Liver (tissue), 9 donors: ENCODE measurements around the gene CDC40. TPM values are rescaled to one million over a fixed set of nuclear protein-coding genes. Genes with fewer than 3 reads are reported as not detected.

Source experiments
- DNase-seq: peaks from one replicate; pipeline ENCODE4 v3.0.0-alpha.2; 2017; ENCODE audit warnings: low spot score
- H3K27ac ChIP-seq, 2 donors: one replicate each; pipeline ENCODE4 v1.7.0; 2013; ENCODE audit warnings: inconsistent platforms in 2 of 2, low read length in 2 of 2, control low read depth in 1 of 2, low read depth in 1 of 2, mild to moderate bottlenecking in 1 of 2
- H3K27me3 ChIP-seq, 4 donors: one replicate each; pipeline versions ENCODE4 v1.6.1 to v1.7.0; 2013; ENCODE audit warnings: low read length in 3 of 4, inconsistent platforms in 1 of 4, mild to moderate bottlenecking in 1 of 4, moderate library complexity in 1 of 4; ENCODE audit not compliant: control insufficient read depth in 4 of 4, insufficient read depth in 4 of 4
- H3K36me3 ChIP-seq, 4 donors: one replicate each; pipeline versions ENCODE4 v1.6.1 to v1.7.0; 2013; ENCODE audit warnings: low read length in 3 of 4, mild to moderate bottlenecking in 3 of 4, low read depth in 1 of 4, moderate library complexity in 1 of 4; ENCODE audit not compliant: control insufficient read depth in 4 of 4, insufficient read depth in 3 of 4
- H3K4me1 ChIP-seq, 4 donors: one replicate each; pipeline versions ENCODE4 v1.6.1 to v1.7.0; 2013; ENCODE audit warnings: low read length in 3 of 4, mild to moderate bottlenecking in 3 of 4, moderate library complexity in 1 of 4; ENCODE audit not compliant: control insufficient read depth in 4 of 4, insufficient read depth in 4 of 4
- H3K4me3 ChIP-seq, 3 donors: one replicate each; pipeline versions ENCODE4 v1.6.1 to v1.7.0; 2013; ENCODE audit warnings: low read length in 3 of 3, control low read depth in 1 of 3, low read depth in 1 of 3, mild to moderate bottlenecking in 1 of 3
- H3K9ac ChIP-seq, 2 donors: one replicate each; pipeline ENCODE4 v1.7.0; 2013; ENCODE audit warnings: low read length in 2 of 2, mild to moderate bottlenecking in 2 of 2, moderate library complexity in 2 of 2, control low read depth in 1 of 2, low read depth in 1 of 2
- H3K9me3 ChIP-seq, 4 donors: one replicate each; pipeline versions ENCODE4 v1.6.1 to v1.7.0; 2013; ENCODE audit warnings: low read length in 3 of 4; ENCODE audit not compliant: control insufficient read depth in 4 of 4
- FOXA1 ChIP-seq: IDR thresholded peaks from 2 replicates; pipeline ENCODE4 v1.6.1; 2016; ENCODE audit warnings: antibody characterized with exemption
- FOXA2 ChIP-seq: IDR thresholded peaks from 2 replicates; pipeline ENCODE4 v1.6.1; 2016; ENCODE audit warnings: antibody characterized with exemption
- GABPA ChIP-seq, 2 donors: IDR thresholded peaks in 1 of 2; conservative IDR thresholded peaks in 1 of 2; 2 replicates each; pipeline ENCODE4 v1.6.1; 2016; ENCODE audit warnings: antibody characterized with exemption in 2 of 2, mild to moderate bottlenecking in 1 of 2, moderate library complexity in 1 of 2
- HNF4A ChIP-seq, 2 donors: conservative IDR thresholded peaks; 2 replicates each; pipeline ENCODE4 v1.6.1; 2016; ENCODE audit warnings: antibody characterized with exemption in 2 of 2, mild to moderate bottlenecking in 2 of 2
- NR2F2 ChIP-seq: IDR thresholded peaks from 2 replicates; pipeline ENCODE4 v1.6.1; 2016; ENCODE audit warnings: antibody characterized with exemption
- RAD21 ChIP-seq, 2 donors: IDR thresholded peaks; 2 replicates each; pipeline ENCODE4 v1.6.1; 2016; ENCODE audit warnings: antibody characterized with exemption in 2 of 2, mild to moderate bottlenecking in 2 of 2
- RXRA ChIP-seq, 2 donors: IDR thresholded peaks; 2 replicates each; pipeline ENCODE4 v1.6.1; 2017 to 2018; ENCODE audit warnings: antibody characterized with exemption in 2 of 2, mild to moderate bottlenecking in 1 of 2
- TAF1 ChIP-seq: conservative IDR thresholded peaks from 2 replicates; pipeline ENCODE4 v1.6.1; 2016; ENCODE audit warnings: antibody characterized with exemption, mild to moderate bottlenecking
- YY1 ChIP-seq: IDR thresholded peaks from 2 replicates; pipeline ENCODE4 v1.6.1; 2016; ENCODE audit warnings: antibody characterized with exemption, mild to moderate bottlenecking
- WGBS: extraction: QIAGEN DNeasy Blood & Tissue Kit; methylation state at CpG from one replicate; pipeline ENCODE4 v1.1.7; 2013; 5-methylcytosine and 5-hydroxymethylcytosine counted together
- polyA plus RNA-seq, 2 donors: library from polyadenylated mRNA; stranded (reverse) in 1 of 2; unstranded in 1 of 2; fragments of 200-250 nt in 1 of 2; fragments of >200 nt in 1 of 2; fragmentation: Nextera tagmentation in 1 of 2; extraction: Ambion mirVana in 1 of 2; gene quantifications; one replicate each; pipeline versions ENCODE4 v1.2.1 to v1.2.3, GENCODE V29; 2013 to 2015
- total RNA-seq, 2 donors: library from RNA; depleted of rRNA; stranded (reverse); fragments of >200 nt; gene quantifications; one replicate each; pipeline ENCODE4 v1.2.3, GENCODE V29; 2014
- TF ChIP-seq, protein P1 (sequence below): IDR thresholded peaks from 2 replicates; pipeline ENCODE4 v1.6.1; 2016; ENCODE audit warnings: antibody characterized with exemption
- TF ChIP-seq, protein P2 (sequence below): IDR thresholded peaks from 2 replicates; pipeline ENCODE4 v1.6.1; 2016; ENCODE audit warnings: antibody characterized with exemption, mild to moderate bottlenecking
- TF ChIP-seq, protein P3 (sequence below): IDR thresholded peaks from 2 replicates; pipeline ENCODE4 v1.6.1; 2016; ENCODE audit warnings: antibody characterized with exemption
- TF ChIP-seq, protein P4 (sequence below): fragments of 150-350 bp; IDR thresholded peaks from 2 replicates; pipeline ENCODE4 v1.5.1; 2017; ENCODE audit warnings: improper control_type of control experiment, low read depth, low read length; ENCODE audit not compliant: missing input control
- donor health status: healthy.
- donor health status: healthy.
- donor health status: healthy.
- donor health status: healthy.
- donor health status: healthy.

CDC40 gene
- total and polyA plus RNA-seq, 4 donors, result 6.7 to 19.8 (median 13.3) TPM

DNA sequence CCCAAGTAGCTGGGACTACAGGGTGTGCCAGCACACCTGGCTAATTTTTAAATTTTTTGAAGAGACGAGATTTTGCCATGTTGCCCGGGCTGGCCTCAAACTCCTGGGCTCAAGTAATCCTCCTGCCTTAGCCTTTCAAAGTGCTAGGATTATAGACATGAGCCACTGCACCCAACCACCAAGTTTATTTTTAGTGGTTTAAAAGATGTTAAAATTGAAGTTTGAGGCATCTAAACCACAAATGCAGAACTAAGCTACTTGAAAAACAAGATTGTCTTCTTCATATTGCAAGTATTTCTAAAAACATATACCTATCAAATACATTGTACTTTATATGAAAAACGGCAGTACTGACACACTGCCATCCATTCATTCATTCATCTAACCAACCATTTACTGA, 32.4 kb upstream of the CDC40 start:
- Histone ChIP-seq H3K27ac (no peak overlapping the region), H3K4me1 (no peaks in the 10 kb centered on the region), H3K9me3 (no peaks in the 10 kb centered on the region), H3K4me3 (no peak overlapping the region), H3K36me3 (no peaks in the 10 kb centered on the region), H3K9ac (no peak overlapping the region), H3K27me3 (no peaks in the 10 kb centered on the region)
- DNase-seq, result no peak
- TF ChIP-seq TAF1, result no peak
- 90% methylated on average over 3 of the region's 3 CpGs for WGBS

DNA sequence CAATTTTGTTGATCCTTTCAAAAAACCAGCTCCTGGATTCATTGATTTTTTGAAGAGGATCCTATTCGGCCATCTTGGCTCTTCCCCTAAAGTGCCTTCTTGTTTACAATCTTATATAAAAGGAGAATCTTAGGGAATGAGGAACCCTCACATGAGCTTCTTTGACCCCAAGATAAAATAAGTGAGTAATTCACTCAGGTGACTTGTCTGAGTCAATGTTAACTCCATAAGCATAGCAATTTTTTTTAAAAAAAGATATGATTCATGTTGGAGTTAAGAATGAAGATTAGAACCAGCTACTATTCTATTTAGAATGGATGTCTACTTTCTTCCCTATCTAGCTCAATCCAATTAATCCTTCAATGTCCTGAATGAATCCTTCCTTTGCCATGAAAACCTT, 21.7 kb upstream of the CDC40 start:
- no peak for DNase-seq
- H3K9me3 ChIP-seq, result no peaks in the 10 kb centered on the region
- no peaks in the 10 kb centered on the region for H3K27me3 ChIP-seq
- TF ChIP-seq RXRA (IDR thresholded peaks at IDR 0.05) (no peak), NR2F2 (no peak), GABPA (IDR thresholded peaks at IDR 0.05 in 1 of 2, conservative IDR thresholded peaks at IDR 0.05 in 1 of 2) (no peak), YY1 (no peak)
- TF ChIP-seq, protein P1, sequence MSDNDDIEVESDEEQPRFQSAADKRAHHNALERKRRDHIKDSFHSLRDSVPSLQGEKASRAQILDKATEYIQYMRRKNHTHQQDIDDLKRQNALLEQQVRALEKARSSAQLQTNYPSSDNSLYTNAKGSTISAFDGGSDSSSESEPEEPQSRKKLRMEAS, result no peak
- TF ChIP-seq, protein P2, sequence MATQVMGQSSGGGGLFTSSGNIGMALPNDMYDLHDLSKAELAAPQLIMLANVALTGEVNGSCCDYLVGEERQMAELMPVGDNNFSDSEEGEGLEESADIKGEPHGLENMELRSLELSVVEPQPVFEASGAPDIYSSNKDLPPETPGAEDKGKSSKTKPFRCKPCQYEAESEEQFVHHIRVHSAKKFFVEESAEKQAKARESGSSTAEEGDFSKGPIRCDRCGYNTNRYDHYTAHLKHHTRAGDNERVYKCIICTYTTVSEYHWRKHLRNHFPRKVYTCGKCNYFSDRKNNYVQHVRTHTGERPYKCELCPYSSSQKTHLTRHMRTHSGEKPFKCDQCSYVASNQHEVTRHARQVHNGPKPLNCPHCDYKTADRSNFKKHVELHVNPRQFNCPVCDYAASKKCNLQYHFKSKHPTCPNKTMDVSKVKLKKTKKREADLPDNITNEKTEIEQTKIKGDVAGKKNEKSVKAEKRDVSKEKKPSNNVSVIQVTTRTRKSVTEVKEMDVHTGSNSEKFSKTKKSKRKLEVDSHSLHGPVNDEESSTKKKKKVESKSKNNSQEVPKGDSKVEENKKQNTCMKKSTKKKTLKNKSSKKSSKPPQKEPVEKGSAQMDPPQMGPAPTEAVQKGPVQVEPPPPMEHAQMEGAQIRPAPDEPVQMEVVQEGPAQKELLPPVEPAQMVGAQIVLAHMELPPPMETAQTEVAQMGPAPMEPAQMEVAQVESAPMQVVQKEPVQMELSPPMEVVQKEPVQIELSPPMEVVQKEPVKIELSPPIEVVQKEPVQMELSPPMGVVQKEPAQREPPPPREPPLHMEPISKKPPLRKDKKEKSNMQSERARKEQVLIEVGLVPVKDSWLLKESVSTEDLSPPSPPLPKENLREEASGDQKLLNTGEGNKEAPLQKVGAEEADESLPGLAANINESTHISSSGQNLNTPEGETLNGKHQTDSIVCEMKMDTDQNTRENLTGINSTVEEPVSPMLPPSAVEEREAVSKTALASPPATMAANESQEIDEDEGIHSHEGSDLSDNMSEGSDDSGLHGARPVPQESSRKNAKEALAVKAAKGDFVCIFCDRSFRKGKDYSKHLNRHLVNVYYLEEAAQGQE, result no peak
- no peak overlapping the region for H3K9ac ChIP-seq
- H3K4me3 ChIP-seq, result no peak overlapping the region
- no peaks in the 10 kb centered on the region for H3K36me3 ChIP-seq
- H3K27ac ChIP-seq, result no peak overlapping the region
- H3K4me1 ChIP-seq, result no peaks in the 10 kb centered on the region
- 95% methylated on average over 1 of the region's 1 CpG for WGBS

DNA sequence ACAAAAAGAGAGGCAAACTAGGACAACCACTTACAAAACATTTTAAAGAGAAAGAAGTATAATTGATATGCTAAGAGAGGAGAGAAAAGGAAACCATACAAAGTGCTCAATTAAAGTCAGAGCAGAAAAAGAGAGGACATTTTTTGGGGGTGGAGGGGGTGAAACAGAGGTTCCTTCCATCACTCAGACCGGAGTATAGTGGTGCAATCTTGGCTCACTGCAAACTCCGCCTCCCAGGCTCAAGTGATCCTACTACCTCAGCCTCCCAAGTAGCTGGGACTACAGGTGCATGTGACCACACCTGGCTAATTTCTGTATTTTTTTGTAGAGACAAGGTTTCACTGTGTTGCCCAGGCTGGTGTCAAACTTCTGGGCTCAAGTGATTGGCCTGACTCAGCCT, 10.1 kb upstream of the CDC40 start:
- no peak overlapping the region for H3K4me3 ChIP-seq
- 91% methylated on average over 2 of the region's 2 CpGs for WGBS
- no peak for DNase-seq
- no peak overlapping the region for H3K9ac ChIP-seq
- H3K27me3 ChIP-seq, result no peaks in the 10 kb centered on the region
- H3K36me3 ChIP-seq, result no peaks in the 10 kb centered on the region
- TF ChIP-seq NR2F2 (no peak), FOXA2 (no peak), RAD21 (IDR thresholded peaks at IDR 0.05) (no peak), HNF4A (conservative IDR thresholded peaks at IDR 0.05) (no peak), YY1 (no peak), RXRA (IDR thresholded peaks at IDR 0.05) (no peak), FOXA1 (no peak)
- TF ChIP-seq, protein P3, sequence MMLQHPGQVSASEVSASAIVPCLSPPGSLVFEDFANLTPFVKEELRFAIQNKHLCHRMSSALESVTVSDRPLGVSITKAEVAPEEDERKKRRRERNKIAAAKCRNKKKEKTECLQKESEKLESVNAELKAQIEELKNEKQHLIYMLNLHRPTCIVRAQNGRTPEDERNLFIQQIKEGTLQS, result no peak
- TF ChIP-seq, protein P4, sequence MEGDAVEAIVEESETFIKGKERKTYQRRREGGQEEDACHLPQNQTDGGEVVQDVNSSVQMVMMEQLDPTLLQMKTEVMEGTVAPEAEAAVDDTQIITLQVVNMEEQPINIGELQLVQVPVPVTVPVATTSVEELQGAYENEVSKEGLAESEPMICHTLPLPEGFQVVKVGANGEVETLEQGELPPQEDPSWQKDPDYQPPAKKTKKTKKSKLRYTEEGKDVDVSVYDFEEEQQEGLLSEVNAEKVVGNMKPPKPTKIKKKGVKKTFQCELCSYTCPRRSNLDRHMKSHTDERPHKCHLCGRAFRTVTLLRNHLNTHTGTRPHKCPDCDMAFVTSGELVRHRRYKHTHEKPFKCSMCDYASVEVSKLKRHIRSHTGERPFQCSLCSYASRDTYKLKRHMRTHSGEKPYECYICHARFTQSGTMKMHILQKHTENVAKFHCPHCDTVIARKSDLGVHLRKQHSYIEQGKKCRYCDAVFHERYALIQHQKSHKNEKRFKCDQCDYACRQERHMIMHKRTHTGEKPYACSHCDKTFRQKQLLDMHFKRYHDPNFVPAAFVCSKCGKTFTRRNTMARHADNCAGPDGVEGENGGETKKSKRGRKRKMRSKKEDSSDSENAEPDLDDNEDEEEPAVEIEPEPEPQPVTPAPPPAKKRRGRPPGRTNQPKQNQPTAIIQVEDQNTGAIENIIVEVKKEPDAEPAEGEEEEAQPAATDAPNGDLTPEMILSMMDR, result no peak
- no peaks in the 10 kb centered on the region for H3K9me3 ChIP-seq
- no peaks in the 10 kb centered on the region for H3K4me1 ChIP-seq
- no peak overlapping the region for H3K27ac ChIP-seq
